ENCODE data around the gene TTLL5. TPM values are rescaled to one million over a fixed set of nuclear protein-coding genes. Genes with fewer than 3 reads are reported as not detected.

Gene TTLL5
- polyA plus RNA-seq, 3 donors, result 4.2 to 7.2 (median 4.7) TPM

DNA sequence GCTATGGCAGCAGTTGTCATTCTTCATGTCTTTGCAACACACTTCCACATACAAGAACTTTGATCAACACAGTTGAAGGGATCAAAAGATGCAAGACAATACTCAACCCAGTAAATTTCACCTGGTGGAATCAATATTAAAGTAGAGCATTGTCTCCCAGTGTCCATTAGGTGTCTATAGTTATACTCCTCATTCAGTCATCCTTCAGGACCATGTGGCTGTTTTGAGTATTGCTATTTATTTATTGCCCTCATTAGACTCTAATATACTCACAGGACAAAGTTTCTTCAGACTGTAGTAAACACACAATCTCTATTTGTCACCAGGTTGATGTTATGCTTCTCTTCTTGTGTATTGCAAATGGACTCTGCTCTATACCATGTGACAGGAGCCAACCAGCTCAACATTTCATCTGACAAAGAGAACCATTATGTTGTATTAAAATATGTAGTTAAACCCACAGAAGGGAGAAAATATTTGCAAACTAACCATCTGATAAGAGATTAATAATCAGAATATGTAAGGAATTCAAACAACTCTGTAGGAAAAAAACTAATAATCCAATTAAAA lies 174.2 kb downstream of the TTLL5 start:
- Histone ChIP-seq H3K27me3 (ENCODE audit: control insufficient read depth in 2 of 2, insufficient read depth in 2 of 2, low read length in 2 of 2) (no peaks in the 10 kb centered on the region), H3K27ac (ENCODE audit: low read depth in 1 of 2, low read length in 2 of 2) (no peak overlapping the region), H3K9ac (ENCODE audit: insufficient read depth, low read length, poor library complexity, severe bottlenecking) (no peak overlapping the region), H3K79me2 (ENCODE audit: insufficient read depth, low read length) (no peaks in the 10 kb centered on the region), H4K20me1 (ENCODE audit: insufficient read depth, low read length) (no peaks in the 10 kb centered on the region), H3K4me2 (replicated peaks; ENCODE audit: extremely low read depth, low read length, poor library complexity, severe bottlenecking) (no peak overlapping the region), H3K4me3 (replicated peaks in 1 of 3; ENCODE audit: low read depth in 2 of 3, low read length in 3 of 3) (no peak overlapping the region), H3K36me3 (replicated peaks in 1 of 2; ENCODE audit: control insufficient read depth in 1 of 2, insufficient read depth in 2 of 2, low read length in 2 of 2) (peaks cover 0 to 15% of the 10 kb centered on the region in 2 donors), H2AFZ (ENCODE audit: insufficient read depth, low read depth, low read length, poor library complexity, severe bottlenecking) (no peak overlapping the region), H3K4me1 (ENCODE audit: control insufficient read depth in 1 of 2, insufficient read depth in 2 of 2, low read length in 2 of 2) (peaks cover 9 to 12% of the 10 kb centered on the region in 2 donors), H3K9me3 (replicated peaks in 1 of 2; ENCODE audit: control insufficient read depth in 1 of 2, insufficient read depth in 1 of 2, low read length in 2 of 2) (no peaks in the 10 kb centered on the region)
- H3K4me3 Mint-ChIP-seq, result no peak overlapping the region
- intact Hi-C loops (cut with micrococcal nuclease), result no loop called here
- H3K4me1 Mint-ChIP-seq, result peaks cover 11% of the 10 kb centered on the region
- peaks cover 20 to 22% of the 10 kb centered on the region in 2 donors for H3K36me3 Mint-ChIP-seq
- peaks cover 0 to 1% (median 0%) of the 10 kb centered on the region in 3 donors for H3K27me3 Mint-ChIP-seq (ENCODE audit: low read depth in 3 of 3)
- no peak for DNase-seq
- TF ChIP-seq, protein P1, sequence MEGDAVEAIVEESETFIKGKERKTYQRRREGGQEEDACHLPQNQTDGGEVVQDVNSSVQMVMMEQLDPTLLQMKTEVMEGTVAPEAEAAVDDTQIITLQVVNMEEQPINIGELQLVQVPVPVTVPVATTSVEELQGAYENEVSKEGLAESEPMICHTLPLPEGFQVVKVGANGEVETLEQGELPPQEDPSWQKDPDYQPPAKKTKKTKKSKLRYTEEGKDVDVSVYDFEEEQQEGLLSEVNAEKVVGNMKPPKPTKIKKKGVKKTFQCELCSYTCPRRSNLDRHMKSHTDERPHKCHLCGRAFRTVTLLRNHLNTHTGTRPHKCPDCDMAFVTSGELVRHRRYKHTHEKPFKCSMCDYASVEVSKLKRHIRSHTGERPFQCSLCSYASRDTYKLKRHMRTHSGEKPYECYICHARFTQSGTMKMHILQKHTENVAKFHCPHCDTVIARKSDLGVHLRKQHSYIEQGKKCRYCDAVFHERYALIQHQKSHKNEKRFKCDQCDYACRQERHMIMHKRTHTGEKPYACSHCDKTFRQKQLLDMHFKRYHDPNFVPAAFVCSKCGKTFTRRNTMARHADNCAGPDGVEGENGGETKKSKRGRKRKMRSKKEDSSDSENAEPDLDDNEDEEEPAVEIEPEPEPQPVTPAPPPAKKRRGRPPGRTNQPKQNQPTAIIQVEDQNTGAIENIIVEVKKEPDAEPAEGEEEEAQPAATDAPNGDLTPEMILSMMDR (IDR thresholded peaks at IDR 0.05), result no peak
- H3K27ac Mint-ChIP-seq, result no peak overlapping the region
- peaks cover 0 to 6% (median 0%) of the 10 kb centered on the region in 7 donors for H3K9me3 Mint-ChIP-seq

GRCh38 chr14:75835737-75836136 lies 174.7 kb downstream of the TTLL5 start:
- Histone ChIP-seq H3K27me3 (ENCODE audit: control insufficient read depth in 2 of 2, insufficient read depth in 2 of 2, low read length in 2 of 2) (no peaks in the 10 kb centered on the region), H3K4me2 (replicated peaks; ENCODE audit: extremely low read depth, low read length, poor library complexity, severe bottlenecking) (no peak overlapping the region), H3K36me3 (replicated peaks in 1 of 2; ENCODE audit: control insufficient read depth in 1 of 2, insufficient read depth in 2 of 2, low read length in 2 of 2) (peaks cover 0 to 15% of the 10 kb centered on the region in 2 donors), H3K9me3 (replicated peaks in 1 of 2; ENCODE audit: control insufficient read depth in 1 of 2, insufficient read depth in 1 of 2, low read length in 2 of 2) (no peaks in the 10 kb centered on the region), H2AFZ (ENCODE audit: insufficient read depth, low read depth, low read length, poor library complexity, severe bottlenecking) (no peak overlapping the region), H3K79me2 (ENCODE audit: insufficient read depth, low read length) (no peaks in the 10 kb centered on the region), H3K9ac (ENCODE audit: insufficient read depth, low read length, poor library complexity, severe bottlenecking) (no peak overlapping the region), H3K4me3 (replicated peaks in 1 of 3; ENCODE audit: low read depth in 2 of 3, low read length in 3 of 3) (no peak overlapping the region), H4K20me1 (ENCODE audit: insufficient read depth, low read length) (no peaks in the 10 kb centered on the region), H3K4me1 (ENCODE audit: control insufficient read depth in 1 of 2, insufficient read depth in 2 of 2, low read length in 2 of 2) (peaks cover 9 to 12% of the 10 kb centered on the region in 2 donors), H3K27ac (ENCODE audit: low read depth in 1 of 2, low read length in 2 of 2) (no peak overlapping the region)
- no peak overlapping the region for H3K4me3 Mint-ChIP-seq
- H3K27ac Mint-ChIP-seq, result no peak overlapping the region
- H3K27me3 Mint-ChIP-seq (ENCODE audit: low read depth in 3 of 3), result peaks cover 0 to 1% (median 0%) of the 10 kb centered on the region in 3 donors
- peaks cover 20 to 22% of the 10 kb centered on the region in 2 donors for H3K36me3 Mint-ChIP-seq
- intact Hi-C loops (cut with micrococcal nuclease), result no loop called here
- no CpG with 5 or more reads among the region's 1 CpG for WGBS (ENCODE audit: insufficient coverage)
- H3K9me3 Mint-ChIP-seq, result peaks cover 0 to 6% (median 0%) of the 10 kb centered on the region in 7 donors
- no peak for DNase-seq
- TF ChIP-seq, protein P1 (IDR thresholded peaks at IDR 0.05), result no peak
- peaks cover 11% of the 10 kb centered on the region for H3K4me1 Mint-ChIP-seq

Data from CD14-positive monocyte (primary cell).